Panc1 (cell line): Measurements from ENCODE around the gene PDE10A. TPM values are rescaled to one million over a fixed set of nuclear protein-coding genes. Genes with fewer than 3 reads are reported as not detected.

Source experiments
- ATAC-seq: fragments of 200-7000 bp; cut with Tn5 transposase; 2 replicates; pipeline ENCODE4 v1.9.1; 2020; ENCODE audit warnings: mild to moderate bottlenecking, moderate library complexity
- BruUV-seq: library from RNA; stranded (reverse); fragments of 400-500 nt; replicated peaks from 2 replicates; lab custom pipeline; 2021; lab: Mats Ljungman, UMichigan
- CTCF ChIA-PET: fragments of 300-600 bp; sonication (Branson Sonifier 250); formaldehyde crosslinking; loops from one replicate; lab custom pipeline; 2022; ENCODE audit warnings: antibody characterized with exemption; lab: Charles Lee
- POLR2A ChIA-PET: fragments of 300-600 bp; sonication (Branson Sonifier 250); formaldehyde crosslinking; loops from one replicate; lab custom pipeline; 2022; ENCODE audit warnings: antibody characterized with exemption; lab: Charles Lee
- DNase-seq: peaks from one replicate; pipeline ENCODE4 v3.0.0-alpha.2; 2010; ENCODE audit warnings: low read depth, low spot score
- H3K27ac ChIP-seq: 2 replicates; pipeline ENCODE4 v1.5.1; 2011; ENCODE audit warnings: mild to moderate bottlenecking, low read length, inconsistent platforms
- H3K27me3 ChIP-seq: fragments of 200-500 bp; sonication (Bioruptor generic); 2 replicates; pipeline ENCODE4 v1.6.0; 2014; ENCODE audit warnings: low read length, inconsistent platforms; ENCODE audit not compliant: control insufficient read depth, insufficient read depth
- H3K36me3 ChIP-seq: fragments of 200-500 bp; sonication (Bioruptor generic); 2 replicates; pipeline ENCODE4 v1.5.1; 2014; ENCODE audit warnings: inconsistent platforms, mild to moderate bottlenecking, low read length, moderate library complexity; ENCODE audit not compliant: control insufficient read depth, insufficient read depth
- H3K4me1 ChIP-seq: 2 replicates; pipeline ENCODE4 v1.5.1; 2011; ENCODE audit warnings: inconsistent platforms, mild to moderate bottlenecking, low read length, moderate library complexity; ENCODE audit not compliant: control insufficient read depth, insufficient read depth
- H3K4me3 ChIP-seq, 2 experiments: 2 replicates each; pipeline ENCODE4 v1.5.1; 2011 to 2012; ENCODE audit warnings: low read depth in 2 of 2, low read length in 2 of 2, mild to moderate bottlenecking in 2 of 2, inconsistent platforms in 1 of 2, moderate library complexity in 1 of 2
- H3K9me3 ChIP-seq: fragments of 200-500 bp; sonication (Bioruptor generic); 2 replicates; pipeline ENCODE4 v1.5.1; 2014; ENCODE audit warnings: low read depth, mild to moderate bottlenecking, inconsistent platforms, low read length, moderate library complexity; ENCODE audit not compliant: control insufficient read depth, insufficient read depth
- CTCF ChIP-seq: fragments of 450-650 bp; IDR thresholded peaks from 2 replicates; pipeline ENCODE4 v1.5.1; 2017; ENCODE audit warnings: mild to moderate bottlenecking
- POLR2AphosphoS5 ChIP-seq: IDR thresholded peaks from 2 replicates; pipeline ENCODE4 v1.6.1; 2012; ENCODE audit warnings: mild to moderate bottlenecking, low read depth, low read length, moderate library complexity
- REST ChIP-seq, 2 experiments: IDR thresholded peaks; 2 replicates each; pipeline ENCODE4 v1.6.1; 2011 to 2012; ENCODE audit warnings: low read depth in 2 of 2, control low read depth in 1 of 2, low read length in 1 of 2, mild to moderate bottlenecking in 1 of 2, moderate library complexity in 1 of 2; ENCODE audit not compliant: insufficient read depth in 1 of 2
- SIN3A ChIP-seq: IDR thresholded peaks from 2 replicates; pipeline ENCODE4 v1.6.1; 2012; ENCODE audit warnings: low read depth, mild to moderate bottlenecking, low read length, moderate library complexity, borderline replicate concordance; ENCODE audit not compliant: insufficient read depth
- TCF7L2 ChIP-seq: IDR thresholded peaks from 2 replicates; pipeline ENCODE4 v1.6.1; 2011; ENCODE audit warnings: mild to moderate bottlenecking, low read depth, low read length, inconsistent platforms
- in situ Hi-C: cut with HindIII; loops from 2 replicates; pipeline ENCODE4 v1.10.0; 2016; ENCODE audit warnings: low sequenced_read_pairs, low pct_unique_long_range_greater_than_20kb
- intact Hi-C: fragments of 100-400 bp; cut with micrococcal nuclease; formaldehyde crosslinking; loops from one replicate; pipeline ENCODE4 v1.10.0; 2022; ENCODE audit not compliant: unreplicated experiment
- total RNA-seq: library from RNA; stranded (reverse); gene quantifications from one replicate; pipeline ENCODE4 v1.2.1, GENCODE V29; 2021; ENCODE audit not compliant: unreplicated experiment

PDE10A gene
- total RNA-seq, 1 experiment from 2014 or later: 27.8 TPM

GRCh38 chr6:165627366-165627765, 35.7 kb downstream of the PDE10A start:
- DNase-seq (no peak), ATAC-seq (no peak)
- TF ChIP-seq SIN3A: no peak
- no peak for TF ChIP-seq TCF7L2
- no peak for TF ChIP-seq POLR2AphosphoS5
- no peak for TF ChIP-seq CTCF
- no peak for TF ChIP-seq REST (IDR thresholded peaks at IDR 0.05; ENCODE audit: insufficient read depth in 1 of 2, low read depth in 2 of 2, low read length in 1 of 2)
- ChIA-PET POLR2A (no interaction called here), CTCF (no interaction called here)
- Histone ChIP-seq H3K4me3 (no peak overlapping the region), H3K4me1 (peaks cover 32% of the 10 kb centered on the region), H3K9me3 (no peaks in the 10 kb centered on the region), H3K27me3 (no peaks in the 10 kb centered on the region), H3K36me3 (no peaks in the 10 kb centered on the region), H3K27ac (peak overlapping the region; percentile 56)
- intact Hi-C loops: no loop called here
- in situ Hi-C loops: no loop called here
- BruUV-seq: no TSS peak

GRCh38 chr6:165626711-165627110, 36.3 kb downstream of the PDE10A start:
- POLR2A ChIA-PET: no interaction called here
- Histone ChIP-seq H3K36me3 (no peaks in the 10 kb centered on the region), H3K9me3 (no peaks in the 10 kb centered on the region), H3K4me3 (no peak overlapping the region), H3K27me3 (no peaks in the 10 kb centered on the region), H3K27ac (no peak overlapping the region), H3K4me1 (peaks cover 29% of the 10 kb centered on the region)
- no TSS peak for BruUV-seq
- DNase-seq (no peak), ATAC-seq (no peak)
- CTCF ChIA-PET: no interaction called here
- intact Hi-C loops (no loop called here), in situ Hi-C loops (no loop called here)
- TF ChIP-seq SIN3A (no peak), POLR2AphosphoS5 (no peak), CTCF (no peak), TCF7L2 (no peak)
